ENCODE data around the gene SPART.
"Not testable (repeated sequence)": the region's sequence is repeated elsewhere in the genome, so short reads cannot be mapped to it uniquely, and the experiment has no call there.

Gene SPART

DNA sequence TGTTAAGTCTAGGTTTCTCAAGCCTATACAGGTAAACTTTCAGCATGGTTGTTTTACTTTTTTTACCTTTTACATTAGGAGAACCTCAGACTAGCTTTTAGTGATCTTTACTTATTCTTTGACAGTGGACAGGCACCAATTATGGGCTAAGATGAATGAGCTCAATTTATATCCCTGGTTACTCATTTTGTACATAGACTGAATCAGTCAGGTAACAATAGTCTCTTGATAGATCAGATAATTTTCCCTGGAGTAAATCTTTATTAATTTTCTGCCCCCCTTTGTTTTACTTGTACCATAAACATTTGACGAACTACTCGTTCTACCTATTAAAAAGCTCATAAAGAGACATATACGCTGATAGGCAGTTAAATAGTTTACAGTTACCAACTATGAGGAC, 22.8 kb downstream of the SPART start:
- no peak overlapping the region for H3K4me3 ChIP-seq (ENCODE audit: low read depth, low read length)
- TF ChIP-seq, protein P1, sequence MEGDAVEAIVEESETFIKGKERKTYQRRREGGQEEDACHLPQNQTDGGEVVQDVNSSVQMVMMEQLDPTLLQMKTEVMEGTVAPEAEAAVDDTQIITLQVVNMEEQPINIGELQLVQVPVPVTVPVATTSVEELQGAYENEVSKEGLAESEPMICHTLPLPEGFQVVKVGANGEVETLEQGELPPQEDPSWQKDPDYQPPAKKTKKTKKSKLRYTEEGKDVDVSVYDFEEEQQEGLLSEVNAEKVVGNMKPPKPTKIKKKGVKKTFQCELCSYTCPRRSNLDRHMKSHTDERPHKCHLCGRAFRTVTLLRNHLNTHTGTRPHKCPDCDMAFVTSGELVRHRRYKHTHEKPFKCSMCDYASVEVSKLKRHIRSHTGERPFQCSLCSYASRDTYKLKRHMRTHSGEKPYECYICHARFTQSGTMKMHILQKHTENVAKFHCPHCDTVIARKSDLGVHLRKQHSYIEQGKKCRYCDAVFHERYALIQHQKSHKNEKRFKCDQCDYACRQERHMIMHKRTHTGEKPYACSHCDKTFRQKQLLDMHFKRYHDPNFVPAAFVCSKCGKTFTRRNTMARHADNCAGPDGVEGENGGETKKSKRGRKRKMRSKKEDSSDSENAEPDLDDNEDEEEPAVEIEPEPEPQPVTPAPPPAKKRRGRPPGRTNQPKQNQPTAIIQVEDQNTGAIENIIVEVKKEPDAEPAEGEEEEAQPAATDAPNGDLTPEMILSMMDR (IDR thresholded peaks at IDR 0.05; ENCODE audit: low read depth, low read length), result no peak
- TF ChIP-seq, protein P2, sequence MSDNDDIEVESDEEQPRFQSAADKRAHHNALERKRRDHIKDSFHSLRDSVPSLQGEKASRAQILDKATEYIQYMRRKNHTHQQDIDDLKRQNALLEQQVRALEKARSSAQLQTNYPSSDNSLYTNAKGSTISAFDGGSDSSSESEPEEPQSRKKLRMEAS (IDR thresholded peaks at IDR 0.05; ENCODE audit: low read depth, low read length), result no peak
- TF ChIP-seq POLR2A (IDR thresholded peaks at IDR 0.05; ENCODE audit: extremely low read depth, insufficient read length) (no peak), MYC (IDR thresholded peaks at IDR 0.05; ENCODE audit: low read depth, low read length) (no peak)
- no peak for DNase-seq (ENCODE audit: low read depth)

GRCh38 chr13:36319793-36320192, 26.4 kb downstream of the SPART start:
- not testable (repeated sequence) for H3K4me3 ChIP-seq (ENCODE audit: low read depth, low read length)
- peak; percentile 79 for DNase-seq (ENCODE audit: low read depth)

DNA sequence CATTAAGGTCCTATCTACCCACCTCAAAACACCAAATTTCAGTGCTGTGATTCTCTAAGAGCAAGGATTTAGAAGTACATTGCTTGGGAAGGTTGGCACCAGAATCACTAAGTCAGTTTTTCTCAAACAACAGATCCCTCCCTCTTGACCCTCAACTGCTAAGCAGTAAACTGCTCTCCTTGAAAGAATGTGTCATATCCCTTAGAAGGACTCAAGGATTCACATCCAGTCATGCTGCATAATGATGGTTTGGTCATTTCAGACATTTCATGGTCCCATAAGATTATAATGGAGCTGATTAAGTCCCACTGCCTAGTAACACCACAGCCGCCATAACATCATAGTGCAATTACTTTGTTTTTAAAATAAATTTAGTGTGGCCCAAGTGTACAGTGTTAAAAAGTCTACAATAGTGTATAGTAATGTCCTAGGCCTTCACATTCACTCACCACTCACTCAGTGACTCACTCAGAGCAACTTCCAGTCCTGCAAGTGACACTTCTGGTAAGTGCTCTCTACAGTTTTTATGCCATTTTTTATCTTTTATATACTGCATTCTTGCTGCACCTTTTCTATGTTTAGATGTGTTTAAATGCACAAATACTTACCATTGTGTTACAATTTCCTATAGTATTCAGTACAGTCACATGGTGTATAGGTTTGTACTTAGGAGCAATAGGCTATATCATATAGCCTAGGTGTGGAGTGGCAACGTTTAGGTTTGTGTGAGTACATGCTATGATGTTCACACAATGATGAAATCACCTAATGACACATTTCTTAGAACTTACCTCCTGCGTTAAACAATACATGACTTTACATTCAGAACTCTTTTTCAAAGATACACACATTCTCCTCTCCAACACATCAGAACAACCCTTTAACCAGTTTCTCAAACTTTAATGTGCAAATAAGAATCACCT, 32.9 kb downstream of the SPART start:
- no peak for TF ChIP-seq MYC (IDR thresholded peaks at IDR 0.05; ENCODE audit: low read depth, low read length)
- no peak for TF ChIP-seq POLR2A (IDR thresholded peaks at IDR 0.05; ENCODE audit: extremely low read depth, insufficient read length)
- TF ChIP-seq, protein P2 (IDR thresholded peaks at IDR 0.05; ENCODE audit: low read depth, low read length), result no peak
- TF ChIP-seq, protein P1 (IDR thresholded peaks at IDR 0.05; ENCODE audit: low read depth, low read length), result no peak
- no peak for DNase-seq (ENCODE audit: low read depth)
- no peak overlapping the region for H3K4me3 ChIP-seq (ENCODE audit: low read depth, low read length)

DNA sequence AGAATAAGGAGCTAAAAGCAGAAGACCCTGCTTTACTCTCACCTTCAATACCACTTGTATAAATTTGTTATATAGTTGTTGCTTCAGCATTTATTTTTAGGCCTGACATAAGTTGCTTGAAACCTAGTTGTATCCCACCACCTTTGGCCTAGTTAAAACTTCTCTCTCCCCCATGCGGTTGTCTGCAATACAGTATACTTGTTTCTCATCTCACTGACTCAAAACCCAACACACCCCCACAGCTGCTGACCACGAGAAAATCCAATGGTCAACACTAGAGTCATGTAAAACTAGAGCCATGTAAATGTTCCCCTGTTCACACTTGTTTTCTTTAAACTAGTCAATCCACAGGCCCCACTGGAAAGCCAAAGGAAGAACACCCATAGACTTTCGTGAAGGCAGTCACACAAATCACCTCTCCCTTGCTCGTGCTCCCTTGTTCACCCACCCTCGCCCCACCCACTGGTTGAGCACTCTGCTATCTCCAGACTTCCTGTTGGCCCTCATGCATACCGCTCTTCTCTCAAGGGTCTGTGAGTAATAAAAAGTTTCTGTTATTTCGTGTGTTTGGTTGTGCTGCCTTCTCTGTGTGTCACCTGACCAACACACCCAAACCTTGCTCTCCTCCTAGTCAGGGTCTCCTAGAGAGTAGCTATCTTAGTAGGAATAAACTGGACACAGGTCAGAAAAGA, 35.6 kb downstream of the SPART start:
- TF ChIP-seq MYC (IDR thresholded peaks at IDR 0.05; ENCODE audit: low read depth, low read length), result no peak
- TF ChIP-seq, protein P1 (IDR thresholded peaks at IDR 0.05; ENCODE audit: low read depth, low read length), result no peak
- no peak for TF ChIP-seq POLR2A (IDR thresholded peaks at IDR 0.05; ENCODE audit: extremely low read depth, insufficient read length)
- TF ChIP-seq, protein P2 (IDR thresholded peaks at IDR 0.05; ENCODE audit: low read depth, low read length), result no peak
- H3K4me3 ChIP-seq (ENCODE audit: low read depth, low read length), result no peak overlapping the region
- peak; percentile 33 for DNase-seq (ENCODE audit: low read depth)

DNA sequence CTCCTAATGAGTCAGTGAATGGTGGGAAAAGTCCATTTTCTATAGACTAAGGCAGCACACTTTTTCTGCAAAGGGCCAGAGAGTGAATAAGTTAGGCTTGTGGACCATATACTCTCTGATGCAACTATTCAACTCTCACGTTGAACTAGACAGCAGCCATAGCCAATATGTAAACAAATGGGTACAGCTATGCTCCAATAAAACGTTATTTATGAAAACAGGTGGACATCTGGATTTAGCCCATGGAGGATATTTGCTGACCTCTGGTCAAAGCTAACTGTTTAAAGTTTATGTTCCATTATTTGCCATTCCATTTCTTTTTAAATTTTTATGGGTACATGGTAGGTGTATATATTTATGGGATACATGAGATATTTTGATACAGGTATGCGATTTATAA, 43.9 kb downstream of the SPART start:
- no peak overlapping the region for H3K4me3 ChIP-seq (ENCODE audit: low read depth, low read length)
- no peak for DNase-seq (ENCODE audit: low read depth)
- TF ChIP-seq POLR2A (IDR thresholded peaks at IDR 0.05; ENCODE audit: extremely low read depth, insufficient read length) (no peak), MYC (IDR thresholded peaks at IDR 0.05; ENCODE audit: low read depth, low read length) (no peak)
- TF ChIP-seq, protein P2 (IDR thresholded peaks at IDR 0.05; ENCODE audit: low read depth, low read length), result no peak
- TF ChIP-seq, protein P1 (IDR thresholded peaks at IDR 0.05; ENCODE audit: low read depth, low read length), result no peak

DNA sequence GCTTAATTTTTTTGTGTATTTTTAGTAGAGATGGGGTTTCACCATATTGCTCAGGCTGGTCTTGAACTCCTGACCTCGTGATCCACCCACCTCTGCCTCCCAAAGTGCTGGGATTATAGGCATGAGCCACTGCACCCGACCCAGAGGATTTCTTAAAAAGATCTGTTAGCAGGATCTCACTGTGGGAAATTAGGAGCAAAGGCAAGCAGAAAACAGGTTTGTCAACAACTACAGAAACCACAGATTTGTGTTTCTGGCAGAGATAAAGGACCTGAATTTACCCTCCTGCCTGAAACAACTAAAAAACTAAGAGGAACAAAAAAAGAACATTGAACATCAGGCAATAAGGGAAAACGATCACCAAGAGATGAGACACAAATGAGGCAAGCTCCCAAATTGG, 46.7 kb downstream of the SPART start:
- H3K4me3 ChIP-seq (ENCODE audit: low read depth, low read length); DNase-seq (ENCODE audit: low read depth): not testable (repeated sequence)

Measured in NB4 (cell line).